NCI-H510A (cell line): ENCODE results near the gene COL27A1.

Experiments
- DNase-seq: peaks from one replicate; lab custom pipeline; 2025; lab: John Stamatoyannopoulos, UW

COL27A1 gene

GRCh38 chr9:114206221-114206789, 51.0 kb downstream of the COL27A1 start:
- DNase-seq: no peak

- no peak for DNase-seq
Observed at GRCh38 chr9:114207034-114207810, 51.9 kb downstream of the COL27A1 start.

DNA sequence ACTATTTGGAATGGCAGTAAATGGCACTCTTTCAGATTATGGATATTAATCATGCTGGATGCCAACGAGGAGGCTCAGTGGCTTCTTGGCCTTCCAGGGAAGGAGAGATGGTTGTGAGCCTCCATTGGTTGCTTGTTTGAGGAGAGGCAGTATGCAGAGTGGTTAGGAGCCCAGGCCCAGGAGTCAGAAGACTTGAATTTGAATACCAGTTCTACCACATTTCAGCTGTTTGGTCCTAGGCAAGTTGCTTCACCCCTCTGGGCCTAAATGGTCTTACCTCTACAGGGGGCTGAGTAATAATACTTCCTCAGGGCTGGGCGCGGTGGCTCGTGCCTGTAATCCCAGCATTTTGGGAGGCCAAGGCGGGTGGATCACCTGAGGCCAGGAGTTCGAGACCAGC, 52.5 kb downstream of the COL27A1 start:
- no peak for DNase-seq

DNA sequence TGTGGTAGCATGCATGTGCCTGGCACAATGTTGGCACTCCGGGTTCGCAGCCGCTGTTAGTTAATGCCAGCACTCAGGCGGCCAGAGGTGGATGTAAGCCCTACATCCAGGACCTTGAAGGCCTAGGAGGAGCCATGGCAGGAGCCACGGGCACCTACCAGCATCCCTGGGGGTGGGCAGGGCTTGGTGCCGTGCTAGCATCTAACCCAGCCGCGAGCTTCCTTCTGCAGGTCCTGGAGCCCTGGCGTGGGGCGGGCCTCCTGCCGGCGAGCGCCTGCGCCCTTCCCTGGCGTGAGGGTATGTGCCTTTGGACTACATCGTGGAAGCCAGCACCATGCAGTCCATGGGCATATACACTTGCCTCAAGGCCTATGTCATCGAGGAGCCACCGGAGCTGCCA, 53.8 kb downstream of the COL27A1 start:
- DNase-seq: no peak

DNA sequence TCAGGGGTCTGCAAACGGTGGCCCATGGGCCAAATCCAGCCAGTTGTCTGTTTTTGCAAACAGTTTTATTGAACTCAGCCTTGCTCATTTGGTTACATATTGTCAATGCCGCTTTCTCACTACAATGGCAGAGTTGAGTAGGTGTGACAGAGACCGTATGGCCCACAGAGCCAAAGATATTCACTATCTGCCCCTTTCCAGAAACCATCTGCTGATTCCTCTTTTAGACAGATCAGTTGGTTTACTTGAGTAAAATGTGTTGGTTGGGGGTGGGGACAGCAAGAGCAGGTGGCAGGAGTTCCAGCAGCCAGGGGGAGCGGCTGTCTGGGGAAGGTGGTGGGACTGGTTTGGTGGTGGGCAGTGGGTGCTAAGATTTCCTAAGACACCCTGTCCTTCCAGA, 54.8 kb downstream of the COL27A1 start:
- DNase-seq: no peak

DNA sequence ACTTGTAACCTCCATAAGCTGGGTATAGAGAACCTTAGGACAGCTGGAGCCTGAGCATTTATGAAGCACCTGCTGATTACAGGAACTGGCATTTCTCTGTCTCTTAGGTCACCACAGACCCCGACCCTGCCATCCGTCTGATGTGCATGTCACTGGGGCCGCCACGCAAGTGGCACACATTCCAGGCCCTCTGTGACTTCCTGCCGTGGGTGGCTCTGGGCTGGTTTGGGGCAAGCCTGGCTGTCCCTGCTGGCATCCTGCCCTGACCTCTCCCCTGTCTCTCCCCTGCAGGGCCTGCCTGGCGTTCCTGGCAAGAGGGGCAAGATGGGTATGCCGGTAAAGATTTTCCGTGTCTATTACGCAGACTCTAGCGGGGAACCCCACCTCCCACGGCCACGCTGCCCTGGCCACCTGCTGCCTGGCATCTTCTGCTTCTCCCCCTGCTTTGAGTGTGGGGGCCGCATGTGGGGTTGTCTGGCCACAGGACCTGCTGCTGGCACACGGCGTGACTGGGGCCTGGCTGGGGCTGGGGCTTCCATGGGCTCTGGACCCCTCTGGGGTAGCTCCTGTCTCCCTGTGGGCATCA, 55.4 kb downstream of the COL27A1 start:
- no peak for DNase-seq

GRCh38 chr9:114212826-114213225, 57.5 kb downstream of the COL27A1 start:
- no peak for DNase-seq

DNA sequence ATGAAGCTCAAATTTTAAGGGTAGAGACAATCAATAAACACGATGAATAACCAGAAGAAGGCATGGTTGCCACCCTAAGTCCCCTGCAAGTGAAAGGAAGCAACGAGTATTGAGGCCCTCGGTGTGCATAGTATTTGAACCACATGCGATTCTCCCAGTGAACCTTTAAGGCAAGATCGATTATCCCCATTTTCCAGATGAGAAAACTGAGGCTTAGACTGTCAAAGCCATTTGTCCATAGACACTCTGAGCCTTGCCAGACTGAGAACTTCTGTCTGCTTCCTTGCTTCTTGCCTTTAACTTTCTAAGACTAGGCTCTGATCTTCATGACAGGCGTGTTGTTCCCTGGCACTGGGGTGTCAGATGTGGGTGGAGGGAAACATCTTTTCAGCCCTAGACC, 58.2 kb downstream of the COL27A1 start:
- DNase-seq: no peak

- DNase-seq: no peak
Observed at GRCh38 chr9:114214181-114214580, 58.8 kb downstream of the COL27A1 start.

DNA sequence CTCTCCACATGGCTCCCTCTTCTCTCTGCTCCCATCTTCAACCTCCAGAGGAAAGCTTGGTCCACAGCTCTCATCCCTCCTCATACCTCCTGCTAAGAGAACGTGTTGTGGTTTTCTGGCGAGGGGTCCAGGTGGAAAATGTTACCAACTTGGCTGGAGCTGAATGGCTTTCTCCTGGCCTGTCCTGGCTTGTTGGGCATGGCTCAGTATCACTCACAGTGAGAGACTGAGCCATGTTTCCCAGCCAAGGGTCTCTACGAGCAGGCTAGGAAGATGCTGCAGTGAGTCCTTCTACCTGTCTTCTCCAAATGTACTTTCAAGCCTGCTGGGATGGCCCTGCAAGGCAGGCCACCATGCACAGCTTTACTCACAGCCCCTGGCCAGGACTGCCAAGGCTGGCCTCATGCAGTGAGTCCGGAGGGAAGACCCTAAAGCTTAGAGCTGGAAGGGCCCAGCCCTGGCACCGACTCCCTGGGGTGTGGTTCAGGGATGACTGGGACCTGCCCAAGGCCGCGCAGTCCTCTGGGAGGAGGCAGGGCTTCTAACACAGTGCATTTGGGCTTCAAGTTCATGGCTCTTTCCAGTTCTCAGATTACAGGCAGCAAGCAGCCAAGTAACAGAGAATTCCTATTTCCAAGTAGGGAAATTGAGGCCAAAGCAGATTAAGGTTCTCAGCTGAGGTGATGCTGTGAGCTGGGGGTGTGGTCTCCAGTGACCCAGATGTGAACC, 59.5 kb downstream of the COL27A1 start:
- DNase-seq: no peak

DNA sequence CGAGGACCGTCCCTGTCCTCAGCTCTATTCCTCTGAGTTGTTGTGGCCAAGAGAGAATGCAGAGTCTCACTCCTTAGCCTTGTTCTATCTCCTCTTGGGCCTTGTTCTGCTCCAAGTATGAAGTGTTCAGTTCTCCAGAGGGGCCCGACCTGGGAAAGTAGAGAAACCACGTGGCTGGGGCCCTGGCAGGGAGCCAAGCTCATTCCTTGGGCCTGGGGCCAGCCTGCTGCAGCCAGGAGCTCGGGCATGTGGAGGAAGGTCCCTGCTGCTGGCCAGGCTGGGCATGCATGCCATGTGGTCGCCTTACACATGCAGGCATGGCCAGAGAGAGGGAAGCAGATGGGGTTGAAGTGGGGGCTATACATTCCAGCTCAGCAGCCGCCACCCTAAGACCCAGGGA, 60.7 kb downstream of the COL27A1 start:
- DNase-seq: no peak

DNA sequence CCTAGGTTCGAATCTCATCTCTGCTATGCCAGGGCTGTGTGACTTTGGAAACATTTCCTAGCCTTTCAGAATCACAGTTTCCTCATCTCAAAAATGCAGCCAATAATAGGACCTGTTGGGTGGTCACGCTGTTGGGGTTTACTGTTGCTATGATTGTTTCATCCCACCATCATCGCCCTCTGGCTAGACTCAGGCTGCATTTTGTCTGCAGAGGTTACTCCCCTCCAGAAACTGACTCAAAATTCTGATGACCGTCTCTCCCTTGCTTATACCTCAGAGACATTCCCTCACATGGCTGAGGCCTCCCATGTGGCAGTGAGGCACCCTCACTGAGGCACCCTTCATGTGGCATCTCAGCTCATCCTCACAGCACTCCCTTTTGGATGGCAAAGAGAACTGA, 61.6 kb downstream of the COL27A1 start:
- DNase-seq: no peak

DNA sequence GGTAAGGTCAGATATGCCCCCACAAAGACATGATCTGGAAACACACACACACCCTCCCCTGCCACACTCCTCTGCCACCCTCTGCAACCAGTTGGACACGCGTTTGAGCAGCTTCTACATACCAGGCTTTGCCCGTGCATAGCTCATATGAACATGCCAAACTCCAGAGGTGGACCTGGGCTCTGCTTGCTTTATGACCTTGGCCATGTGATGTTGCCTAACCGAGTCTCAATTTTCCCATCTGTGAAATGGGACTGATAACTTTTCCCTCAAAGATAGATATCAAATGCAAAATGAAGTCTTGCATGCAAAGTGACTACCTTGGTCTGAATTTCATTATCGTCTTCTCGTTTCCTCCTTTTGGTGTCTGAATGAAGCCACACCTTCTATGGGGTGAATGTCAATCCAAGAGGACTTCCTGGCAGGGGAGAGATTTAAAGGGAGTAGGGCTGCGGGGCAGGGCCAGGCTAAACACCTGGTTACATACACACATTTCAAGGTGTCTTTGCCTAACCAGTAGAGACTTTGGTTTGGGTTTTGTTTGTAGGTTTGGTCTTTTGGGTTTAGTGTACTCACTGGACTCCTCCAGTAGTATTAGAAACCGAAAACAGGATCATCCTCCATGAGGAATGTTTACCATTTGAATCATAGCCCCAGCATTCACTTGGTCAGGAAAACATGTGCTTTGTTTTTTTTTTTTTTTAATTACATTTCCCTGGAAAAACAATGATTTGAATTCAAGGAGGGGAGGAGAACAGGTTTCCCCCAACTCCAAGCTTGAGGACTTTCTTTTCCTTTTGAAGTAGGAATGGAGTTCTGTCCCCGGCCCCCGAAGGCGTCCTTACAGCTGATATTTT, 63.2 kb downstream of the COL27A1 start:
- DNase-seq: no peak

- DNase-seq: no peak
Observed at GRCh38 chr9:114220061-114220541, 64.8 kb downstream of the COL27A1 start.

DNA sequence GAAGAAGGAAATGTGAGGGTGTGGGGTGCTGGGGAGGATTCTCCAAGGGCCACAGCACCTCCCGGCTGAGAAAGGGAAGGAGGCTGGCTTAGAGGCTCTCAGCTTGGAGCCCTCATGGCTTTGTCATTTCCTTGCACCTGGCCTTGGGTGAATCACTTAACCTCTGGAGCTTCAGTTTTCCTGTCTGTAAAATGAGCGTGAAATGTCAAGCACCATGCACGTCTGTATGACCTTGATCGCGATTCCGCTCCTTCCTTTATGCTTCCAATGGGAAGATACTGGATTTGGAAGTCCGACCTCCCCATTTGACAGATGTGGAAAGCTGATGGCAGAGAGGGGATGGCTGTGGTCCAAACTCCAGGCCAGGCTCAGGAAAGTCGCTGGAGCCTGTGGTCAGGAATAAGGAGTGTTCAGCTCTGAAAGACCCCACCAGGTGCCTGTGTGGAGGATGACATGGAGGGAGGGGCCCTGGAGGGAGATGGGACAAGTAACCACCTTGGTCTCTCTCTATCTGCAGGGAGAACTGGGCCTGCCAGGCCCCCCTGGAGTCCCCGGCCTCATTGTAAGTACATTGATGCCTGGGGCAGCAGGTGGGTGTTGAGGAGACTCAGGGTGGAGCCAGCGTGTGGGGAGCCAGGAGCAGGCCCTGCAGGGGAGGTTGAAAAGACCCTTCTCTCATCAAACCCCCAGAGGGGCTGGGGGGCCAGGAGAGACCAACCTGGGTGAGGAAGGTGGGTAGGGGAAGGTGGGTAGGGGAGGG, 66.5 kb downstream of the COL27A1 start:
- DNase-seq: no peak

DNA sequence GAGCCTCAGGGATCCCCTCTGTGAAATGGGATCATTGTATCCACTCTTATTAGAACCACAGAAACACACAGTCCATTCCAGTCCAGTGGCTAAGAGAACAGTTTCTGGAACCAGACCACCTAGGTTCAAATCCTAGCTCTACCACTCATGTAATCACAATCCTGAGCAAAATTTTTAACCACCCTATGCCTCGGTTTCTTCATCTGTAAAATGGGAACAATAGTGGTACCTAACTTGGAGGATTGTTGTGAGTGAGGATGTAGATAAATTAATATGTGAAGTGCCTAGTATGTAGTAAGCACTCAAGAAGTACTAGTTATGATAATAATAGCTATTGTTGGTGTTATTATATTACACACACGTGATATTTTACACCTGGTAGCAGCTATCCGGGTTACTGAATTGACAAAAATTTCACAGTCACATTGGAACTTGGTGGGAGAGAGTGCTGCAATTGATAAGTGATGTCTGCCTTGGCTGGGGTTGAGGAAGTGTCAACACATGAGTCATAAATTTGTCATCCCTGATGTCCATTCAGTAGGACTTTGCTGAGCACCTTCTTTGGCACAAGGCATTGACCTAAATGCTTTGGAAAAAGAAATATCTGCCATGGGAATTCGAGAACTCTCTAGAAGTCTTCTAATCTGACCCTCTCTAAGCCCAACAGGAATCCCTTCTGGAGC, 68.4 kb downstream of the COL27A1 start:
- DNase-seq: no peak

GRCh38 chr9:114224247-114224610, 68.9 kb downstream of the COL27A1 start:
- no peak for DNase-seq

GRCh38 chr9:114225561-114226212, 70.3 kb downstream of the COL27A1 start:
- no peak for DNase-seq

DNA sequence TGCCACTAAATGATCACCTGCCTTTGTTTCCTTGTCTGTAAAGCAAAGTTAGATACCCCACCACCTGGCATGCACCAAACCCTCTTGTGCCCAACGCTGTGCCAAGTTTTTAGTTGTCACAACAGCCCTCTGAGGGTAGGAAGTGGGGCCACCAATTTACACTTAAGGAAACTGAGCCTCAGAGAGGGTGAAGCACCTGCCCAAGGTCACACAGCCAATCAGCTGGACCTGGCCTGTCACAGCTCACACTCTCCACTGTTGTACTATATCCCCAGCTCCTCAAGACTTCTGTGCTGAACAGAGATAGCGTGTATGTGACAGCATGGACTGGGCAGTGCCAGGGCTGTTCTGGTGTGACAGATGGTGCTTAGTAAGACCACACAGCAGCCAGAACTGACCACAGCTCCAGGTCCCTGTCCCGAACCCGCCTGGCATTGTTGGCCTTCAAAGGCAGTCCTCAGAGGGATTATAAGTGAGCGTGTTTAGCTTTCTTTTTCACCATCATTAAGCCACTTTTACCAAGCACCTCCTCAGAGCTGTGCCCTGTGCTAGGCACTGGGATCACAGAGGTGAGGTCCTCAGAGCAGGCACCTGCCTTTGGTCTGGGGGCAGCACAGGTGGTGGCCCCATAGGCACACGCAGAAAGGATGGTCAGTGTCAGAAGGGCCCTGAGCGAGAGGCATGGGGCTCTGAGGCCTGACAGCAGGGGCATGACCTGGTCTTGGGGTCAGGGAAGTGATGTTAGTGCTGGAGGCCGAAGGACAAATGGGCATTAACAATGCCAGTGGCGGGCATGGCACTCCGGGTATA, 71.1 kb downstream of the COL27A1 start:
- no peak for DNase-seq
